ENCODE measurements around the gene NCBP3.

The NCBP3 gene

DNA sequence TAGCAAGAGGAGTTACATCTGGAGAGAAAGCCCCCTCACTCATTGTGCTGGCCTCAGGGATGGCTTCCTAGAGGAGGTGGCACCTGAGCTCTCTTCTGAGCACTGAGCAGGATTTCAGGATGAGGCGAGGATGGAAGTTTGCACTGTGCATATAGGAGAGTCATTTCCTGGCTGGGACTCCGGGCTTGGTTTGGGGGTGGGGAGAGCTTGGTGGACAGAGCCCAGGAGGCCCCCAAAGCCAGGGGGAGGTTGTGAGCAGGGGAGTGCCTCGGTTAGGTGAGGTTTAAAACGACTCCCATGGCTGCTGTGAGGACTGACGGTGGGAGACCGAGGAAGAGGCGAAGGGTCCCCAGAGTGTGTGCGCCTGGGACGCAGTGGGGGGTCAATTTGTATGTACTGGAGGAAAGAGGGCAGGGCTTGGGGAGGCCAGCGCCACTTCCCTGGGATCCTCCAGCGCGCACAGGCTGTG, 45.6 kb upstream of the NCBP3 start (continued):
- no peak for TF ChIP-seq TCF7L2 (IDR thresholded peaks at IDR 0.05; ENCODE audit: borderline replicate concordance, low read depth, low read length)
- peak; percentile 94 for TF ChIP-seq ZIC2 (tag by site-specific recombination; IDR thresholded peaks at IDR 0.05)
- TF ChIP-seq ZBTB48 (tag by site-specific recombination; IDR thresholded peaks at IDR 0.05): no peak
- TF ChIP-seq ZNF10 (tag by site-specific recombination; IDR thresholded peaks at IDR 0.05): no peak
- TF ChIP-seq ZNF169 (tag by site-specific recombination; IDR thresholded peaks at IDR 0.05): no peak

DNA sequence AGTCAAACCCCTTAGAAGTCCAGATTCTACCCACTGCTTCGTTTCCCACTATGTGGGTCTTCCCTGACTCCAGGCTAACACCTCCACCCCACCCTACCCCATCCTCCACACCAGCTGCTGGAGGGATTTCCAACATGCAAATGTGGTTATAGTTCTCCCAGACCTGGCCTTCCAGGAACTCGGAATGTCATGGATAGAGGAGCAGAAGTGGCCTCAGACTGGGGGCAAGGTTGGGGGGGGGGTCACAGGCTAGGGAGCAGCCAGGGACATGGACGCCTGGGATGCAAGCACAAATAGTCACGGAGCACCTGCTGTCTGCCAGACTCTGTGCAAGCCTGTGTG, 44.8 kb upstream of the NCBP3 start:
- Histone ChIP-seq H3K36me3 (ENCODE audit: control insufficient read depth in 2 of 2, insufficient read depth in 1 of 2, low read length in 2 of 2) (peaks cover 0 to 2% of the 10 kb centered on the region in 2 experiments; a peak in 1 of 3 replicates), H3K4me3 (ENCODE audit: low read depth, low read length) (no peak overlapping the region), H3K9me3 (ENCODE audit: control insufficient read depth, insufficient read depth, low read depth, low read length) (no peaks in the 10 kb centered on the region), H3K4me1 (ENCODE audit: control insufficient read depth, insufficient read depth, low read length) (peaks cover 42% of the 10 kb centered on the region), H3K27ac (ENCODE audit: extremely low read depth, low read depth, low read length) (peak overlapping the region; percentile 90)
- CTCF ChIA-PET: interaction anchor here (0.8 to 3.0 kb wide), 7 partner anchors 23 to 156 kb away, joined by 3 to 16 read pairs (median 5); partner anchors contain the start of gene NCBP3
- TF ChIP-seq ZNF24 (tag by site-specific recombination; IDR thresholded peaks at IDR 0.05) (no peak), GLIS2 (tag by site-specific recombination; IDR thresholded peaks at IDR 0.05) (no peak), ZNF530 (tag by site-specific recombination; IDR thresholded peaks at IDR 0.05; ENCODE audit: low read depth) (no peak), ZNF791 (tag by site-specific recombination; IDR thresholded peaks at IDR 0.05) (no peak), IKZF3 (tag by site-specific recombination; IDR thresholded peaks at IDR 0.05) (0 out of 2 replicates have a peak, but pooled peaks have one; percentile 13), ZNF433 (tag by site-specific recombination; IDR thresholded peaks at IDR 0.05; ENCODE audit: low read depth) (no peak), ZBTB8A (tag by site-specific recombination; IDR thresholded peaks at IDR 0.05) (no peak), GLIS1 (tag by site-specific recombination; IDR thresholded peaks at IDR 0.05) (no peak), ZNF571 (tag by site-specific recombination; IDR thresholded peaks at IDR 0.05) (no peak), ZFHX2 (tag by site-specific recombination; conservative IDR thresholded peaks at IDR 0.05) (peak; percentile 36; the same call in 1 of the 2 replicates), ZBTB7A (tag by site-specific recombination; IDR thresholded peaks at IDR 0.05; ENCODE audit: low read depth) (no peak), ZNF670 (tag by site-specific recombination; IDR thresholded peaks at IDR 0.05; ENCODE audit: low read depth) (no peak), ZNF514 (tag by site-specific recombination; IDR thresholded peaks at IDR 0.05) (no peak), OSR2 (tag by site-specific recombination; IDR thresholded peaks at IDR 0.05) (no peak), EGR2 (tag by site-specific recombination; IDR thresholded peaks at IDR 0.05; ENCODE audit: low read depth) (peak; percentile 78), ZNF214 (tag by site-specific recombination; IDR thresholded peaks at IDR 0.05; ENCODE audit: borderline replicate concordance) (no peak), ZBTB1 (tag by site-specific recombination; IDR thresholded peaks at IDR 0.05) (no peak), ZNF132 (tag by site-specific recombination; IDR thresholded peaks at IDR 0.05; ENCODE audit: borderline replicate concordance) (no peak)
- TF ChIP-seq, protein P1, sequence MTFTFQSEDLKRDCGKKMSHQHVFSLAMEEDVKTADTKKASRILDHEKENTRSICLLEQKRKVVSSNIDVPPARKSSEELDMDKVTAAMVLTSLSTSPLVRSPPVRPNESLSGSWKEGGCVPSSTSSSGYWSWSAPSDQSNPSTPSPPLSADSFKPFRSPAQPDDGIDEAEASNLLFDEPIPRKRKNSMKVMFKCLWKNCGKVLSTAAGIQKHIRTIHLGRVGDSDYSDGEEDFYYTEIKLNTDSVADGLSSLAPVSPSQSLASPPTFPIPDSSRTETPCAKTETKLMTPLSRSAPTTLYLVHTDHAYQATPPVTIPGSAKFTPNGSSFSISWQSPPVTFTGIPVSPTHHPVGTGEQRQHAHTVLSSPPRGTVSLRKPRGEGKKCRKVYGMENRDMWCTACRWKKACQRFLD (tag by site-specific recombination; IDR thresholded peaks at IDR 0.05): no peak
- TF ChIP-seq, protein P2, sequence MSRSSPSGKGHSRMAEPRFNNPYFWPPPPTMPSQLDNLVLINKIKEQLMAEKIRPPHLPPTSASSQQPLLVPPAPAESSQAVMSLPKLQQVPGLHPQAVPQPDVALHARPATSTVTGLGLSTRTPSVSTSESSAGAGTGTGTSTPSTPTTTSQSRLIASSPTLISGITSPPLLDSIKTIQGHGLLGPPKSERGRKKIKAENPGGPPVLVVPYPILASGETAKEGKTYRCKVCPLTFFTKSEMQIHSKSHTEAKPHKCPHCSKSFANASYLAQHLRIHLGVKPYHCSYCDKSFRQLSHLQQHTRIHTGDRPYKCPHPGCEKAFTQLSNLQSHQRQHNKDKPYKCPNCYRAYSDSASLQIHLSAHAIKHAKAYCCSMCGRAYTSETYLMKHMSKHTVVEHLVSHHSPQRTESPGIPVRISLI (tag by site-specific recombination; IDR thresholded peaks at IDR 0.05): no peak
- TF ChIP-seq, protein P3, sequence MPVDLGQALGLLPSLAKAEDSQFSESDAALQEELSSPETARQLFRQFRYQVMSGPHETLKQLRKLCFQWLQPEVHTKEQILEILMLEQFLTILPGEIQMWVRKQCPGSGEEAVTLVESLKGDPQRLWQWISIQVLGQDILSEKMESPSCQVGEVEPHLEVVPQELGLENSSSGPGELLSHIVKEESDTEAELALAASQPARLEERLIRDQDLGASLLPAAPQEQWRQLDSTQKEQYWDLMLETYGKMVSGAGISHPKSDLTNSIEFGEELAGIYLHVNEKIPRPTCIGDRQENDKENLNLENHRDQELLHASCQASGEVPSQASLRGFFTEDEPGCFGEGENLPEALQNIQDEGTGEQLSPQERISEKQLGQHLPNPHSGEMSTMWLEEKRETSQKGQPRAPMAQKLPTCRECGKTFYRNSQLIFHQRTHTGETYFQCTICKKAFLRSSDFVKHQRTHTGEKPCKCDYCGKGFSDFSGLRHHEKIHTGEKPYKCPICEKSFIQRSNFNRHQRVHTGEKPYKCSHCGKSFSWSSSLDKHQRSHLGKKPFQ (tag by site-specific recombination; IDR thresholded peaks at IDR 0.05): no peak
- POLR2A ChIA-PET: interaction anchor here (1.0 to 1.4 kb wide), 2 partner anchors 46 to 167 kb away, joined by 3 to 4 read pairs; partner anchors contain the start of gene HASPIN

All from HEK293 (cell line).